Measurements from ENCODE around the gene HSPA6.
"Not testable (repeated sequence)": the region's sequence is repeated elsewhere in the genome, so short reads cannot be mapped to it uniquely, and the experiment has no call there.

HSPA6 gene

GRCh38 chr1:161502641-161503393 is 21.5 kb upstream of the HSPA6 start:
- DNase-seq (ENCODE audit: insufficient read length, low spot score) (no peak), FAIRE-seq (no peak)

DNA sequence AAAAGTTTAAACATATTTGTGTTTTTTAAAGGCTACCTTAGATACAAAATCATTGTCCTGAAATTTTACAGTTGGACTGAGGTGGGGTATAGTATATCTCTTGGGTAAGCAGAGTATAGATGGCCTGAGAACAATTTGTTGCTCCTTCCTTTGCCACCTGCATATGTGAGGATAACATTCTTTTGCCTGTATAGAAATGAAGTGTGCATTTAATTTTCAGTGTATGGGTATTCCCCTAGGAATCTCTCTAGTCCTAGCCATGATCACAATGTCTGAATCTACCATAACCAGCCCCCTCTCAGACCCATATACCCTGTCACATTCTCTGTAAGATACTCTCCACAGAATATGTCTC is 21.0 kb upstream of the HSPA6 start:
- FAIRE-seq (no peak), DNase-seq (ENCODE audit: insufficient read length, low spot score) (no peak)

DNA sequence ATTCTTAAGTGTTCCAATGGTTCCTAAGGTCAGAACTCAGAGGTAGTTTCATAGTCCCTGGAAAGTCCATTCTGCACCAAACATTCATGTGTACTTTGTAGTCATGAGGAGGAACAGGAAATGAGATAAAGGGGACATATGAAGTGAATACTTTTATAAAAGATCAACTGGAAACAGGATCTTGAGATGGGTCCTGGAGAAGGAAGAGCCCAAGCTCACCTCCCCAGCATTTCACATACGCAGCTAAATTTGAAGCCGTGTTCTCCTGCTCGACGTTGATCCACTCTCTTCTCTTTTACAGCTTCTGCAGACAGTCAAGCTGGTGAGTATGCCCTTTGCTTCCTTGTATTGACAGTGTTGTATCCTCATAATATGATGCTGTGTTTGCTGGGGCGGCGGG is 18.7 kb upstream of the HSPA6 start:
- DNase-seq (ENCODE audit: insufficient read length, low spot score) (no peak), FAIRE-seq (peak; percentile 26)

DNA sequence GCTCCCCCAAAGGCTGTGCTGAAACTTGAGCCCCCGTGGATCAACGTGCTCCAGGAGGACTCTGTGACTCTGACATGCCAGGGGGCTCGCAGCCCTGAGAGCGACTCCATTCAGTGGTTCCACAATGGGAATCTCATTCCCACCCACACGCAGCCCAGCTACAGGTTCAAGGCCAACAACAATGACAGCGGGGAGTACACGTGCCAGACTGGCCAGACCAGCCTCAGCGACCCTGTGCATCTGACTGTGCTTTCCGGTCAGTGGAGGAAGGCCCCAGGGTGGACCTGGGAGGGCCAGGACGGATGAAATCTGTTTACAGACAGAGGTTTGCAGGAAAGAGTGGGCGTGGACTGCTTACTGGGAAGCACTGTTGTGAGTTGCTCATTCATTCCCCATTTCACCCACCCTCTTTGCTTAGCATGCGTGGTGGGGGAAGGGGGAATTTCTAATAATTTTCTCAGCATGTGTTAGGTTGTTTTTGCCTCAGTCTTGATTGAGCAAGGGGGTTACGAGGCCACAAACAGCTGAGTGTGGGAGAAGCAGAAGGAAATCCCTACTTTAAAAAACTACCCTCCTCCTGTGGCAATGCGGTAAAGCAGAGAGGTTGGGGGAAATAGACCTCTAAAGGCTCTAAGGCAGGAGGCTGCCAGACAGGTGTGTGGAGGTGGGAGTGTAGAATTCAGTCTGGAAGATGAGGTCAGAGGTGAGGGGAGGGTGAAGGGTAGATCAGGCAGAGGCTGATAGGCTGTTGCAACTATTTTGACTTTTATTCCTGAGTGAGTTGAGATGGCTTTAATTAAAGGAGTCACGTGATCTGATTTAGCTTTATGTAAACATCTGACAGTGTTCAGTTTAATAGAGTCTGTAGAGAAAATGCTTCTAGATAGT is 17.8 kb upstream of the HSPA6 start:
- DNase-seq (ENCODE audit: insufficient read length, low spot score): no peak
- FAIRE-seq: no peak

- no peak for FAIRE-seq
- no peak for DNase-seq (ENCODE audit: insufficient read length, low spot score)
Observed at GRCh38 chr1:161510477-161510876, 13.9 kb upstream of the HSPA6 start.

DNA sequence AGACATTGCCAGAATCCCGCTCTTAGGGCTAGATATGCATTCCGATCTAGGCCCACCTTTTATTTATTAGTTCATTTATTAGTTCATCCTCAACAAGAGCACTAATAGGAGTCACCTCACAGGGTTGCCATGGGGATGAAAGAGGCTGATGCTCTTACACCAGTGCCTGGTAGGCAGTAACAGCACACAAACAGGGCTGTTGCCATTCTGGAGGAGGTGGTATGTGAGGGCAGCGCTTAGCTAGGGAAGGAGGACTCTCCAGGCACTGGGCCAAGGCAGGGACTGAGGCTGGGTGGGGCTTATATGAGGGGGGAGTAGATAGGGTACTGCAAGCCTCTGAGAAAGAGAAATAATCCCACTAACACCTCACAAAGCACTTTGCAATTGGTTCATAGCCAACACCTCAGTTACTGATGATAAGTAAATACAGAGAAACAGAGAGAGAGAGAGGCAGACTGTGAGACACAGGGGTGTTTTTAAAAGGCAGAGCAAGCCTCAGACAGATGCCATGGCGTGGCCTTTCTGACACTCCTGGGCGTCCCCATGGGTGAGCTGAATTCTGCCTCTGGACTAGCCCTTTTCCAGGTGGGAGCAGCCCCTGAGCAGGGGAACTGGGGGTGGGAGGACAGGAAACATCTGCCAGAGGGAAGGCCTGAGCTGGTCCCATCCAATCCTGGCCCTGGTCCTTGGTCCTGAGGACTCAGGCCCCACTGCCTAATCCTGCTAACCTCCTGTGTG is 13.2 kb upstream of the HSPA6 start:
- DNase-seq (ENCODE audit: insufficient read length, low spot score): no peak
- FAIRE-seq: no peak

GRCh38 chr1:161511756-161512060 is 12.6 kb upstream of the HSPA6 start:
- no peak for DNase-seq (ENCODE audit: insufficient read length, low spot score)

DNA sequence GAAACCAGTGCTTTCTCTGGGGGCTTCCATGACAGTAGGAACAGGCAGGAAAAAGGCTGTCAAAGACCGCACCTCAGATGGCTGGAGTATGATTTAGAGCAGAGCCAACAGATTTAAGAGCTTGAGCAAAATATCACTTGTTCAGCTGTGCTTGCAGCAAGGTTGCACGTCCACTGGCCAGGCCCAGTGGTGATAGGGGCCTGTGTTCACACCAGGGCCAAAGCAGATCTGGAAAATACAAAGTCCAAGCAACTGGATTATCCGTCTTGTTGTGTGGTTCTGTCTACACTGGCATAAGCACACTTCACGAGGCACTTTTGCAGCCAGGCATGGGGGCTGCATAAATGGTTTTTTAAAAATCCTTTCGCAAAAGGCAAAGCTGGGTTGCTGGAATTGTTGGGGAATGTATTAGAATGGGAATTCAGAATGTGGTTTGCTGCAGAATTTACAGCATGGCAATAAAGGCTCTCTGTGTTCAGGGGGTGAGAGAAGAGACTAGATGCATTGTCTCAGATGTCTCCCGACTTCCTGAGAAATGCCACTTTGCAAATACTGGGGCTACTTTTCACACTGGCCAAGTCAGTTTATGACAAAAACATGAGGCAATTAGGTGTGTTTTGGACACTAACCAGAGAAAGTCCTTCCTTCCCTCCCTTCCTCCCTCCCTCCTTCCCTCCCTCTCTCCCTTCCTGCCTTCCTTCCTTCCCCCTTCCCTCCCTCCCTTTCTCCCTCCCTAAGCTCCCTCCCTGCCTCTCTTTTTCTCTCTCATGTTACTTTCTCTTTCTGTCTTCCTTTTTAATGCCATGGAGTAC is 11.5 kb upstream of the HSPA6 start:
- not testable (repeated sequence) for DNase-seq (ENCODE audit: insufficient read length, low spot score)
- FAIRE-seq: peak; percentile 31

More at GRCh38 chr1:161511756-161512060, 12.6 kb upstream of the HSPA6 start:
- FAIRE-seq: no peak

GRCh38 chr1:161513448-161513780 is 10.9 kb upstream of the HSPA6 start:
- peak; percentile 68 for FAIRE-seq
- DNase-seq (ENCODE audit: insufficient read length, low spot score): not testable (repeated sequence)

GRCh38 chr1:161513953-161514352 is 10.4 kb upstream of the HSPA6 start:
- DNase-seq (ENCODE audit: insufficient read length, low spot score); FAIRE-seq: not testable (repeated sequence)

DNA sequence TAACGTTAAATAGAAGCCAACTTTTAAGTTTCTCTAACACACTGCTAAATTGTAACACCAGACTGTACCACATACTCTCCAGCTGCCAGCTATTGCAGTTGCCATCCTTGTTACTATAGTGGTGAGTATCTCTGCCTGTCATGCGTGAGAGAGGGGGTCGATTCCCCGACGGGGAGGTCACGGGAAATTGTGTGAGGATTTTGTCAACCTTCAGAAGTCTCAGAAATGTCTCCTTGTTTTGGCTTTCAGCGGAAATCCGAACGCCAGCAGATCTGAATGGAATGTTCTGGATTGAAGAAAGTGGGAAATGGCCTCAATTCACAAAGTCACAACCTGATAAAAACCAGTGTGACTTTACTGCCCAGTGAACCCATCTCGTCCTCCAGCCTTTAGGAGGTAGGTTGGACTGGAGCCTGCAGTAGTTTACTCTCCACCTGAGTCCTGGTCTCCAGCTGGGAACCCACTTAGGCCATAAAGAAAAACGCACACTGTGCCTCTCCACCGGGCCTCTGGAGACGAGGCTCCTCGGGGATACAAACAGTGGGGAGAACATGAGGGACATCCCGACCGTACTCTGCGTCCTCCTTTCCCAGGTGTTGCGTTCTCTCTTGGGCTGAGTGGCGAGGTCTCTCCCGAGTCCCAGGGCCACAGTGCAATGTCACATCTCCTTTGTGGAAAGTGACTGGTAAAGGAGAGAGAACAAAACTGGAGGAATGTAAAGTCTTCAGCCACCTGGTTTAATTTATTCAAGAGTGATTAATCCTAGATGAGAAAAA is 1.1 kb upstream of the HSPA6 start:
- not testable (repeated sequence) for FAIRE-seq; DNase-seq (ENCODE audit: insufficient read length, low spot score)

DNA sequence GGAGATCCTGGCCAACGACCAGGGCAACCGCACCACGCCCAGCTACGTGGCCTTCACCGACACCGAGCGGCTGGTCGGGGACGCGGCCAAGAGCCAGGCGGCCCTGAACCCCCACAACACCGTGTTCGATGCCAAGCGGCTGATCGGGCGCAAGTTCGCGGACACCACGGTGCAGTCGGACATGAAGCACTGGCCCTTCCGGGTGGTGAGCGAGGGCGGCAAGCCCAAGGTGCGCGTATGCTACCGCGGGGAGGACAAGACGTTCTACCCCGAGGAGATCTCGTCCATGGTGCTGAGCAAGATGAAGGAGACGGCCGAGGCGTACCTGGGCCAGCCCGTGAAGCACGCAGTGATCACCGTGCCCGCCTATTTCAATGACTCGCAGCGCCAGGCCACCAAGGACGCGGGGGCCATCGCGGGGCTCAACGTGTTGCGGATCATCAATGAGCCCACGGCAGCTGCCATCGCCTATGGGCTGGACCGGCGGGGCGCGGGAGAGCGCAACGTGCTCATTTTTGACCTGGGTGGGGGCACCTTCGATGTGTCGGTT is 477 bp downstream of the HSPA6 start:
- DNase-seq (ENCODE audit: insufficient read length, low spot score): not testable (repeated sequence)
- FAIRE-seq: peak; percentile 28

DNA sequence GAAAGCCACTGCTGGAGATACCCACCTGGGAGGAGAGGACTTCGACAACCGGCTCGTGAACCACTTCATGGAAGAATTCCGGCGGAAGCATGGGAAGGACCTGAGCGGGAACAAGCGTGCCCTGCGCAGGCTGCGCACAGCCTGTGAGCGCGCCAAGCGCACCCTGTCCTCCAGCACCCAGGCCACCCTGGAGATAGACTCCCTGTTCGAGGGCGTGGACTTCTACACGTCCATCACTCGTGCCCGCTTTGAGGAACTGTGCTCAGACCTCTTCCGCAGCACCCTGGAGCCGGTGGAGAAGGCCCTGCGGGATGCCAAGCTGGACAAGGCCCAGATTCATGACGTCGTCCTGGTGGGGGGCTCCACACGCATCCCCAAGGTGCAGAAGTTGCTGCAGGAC is 981 bp downstream of the HSPA6 start:
- not testable (repeated sequence) for DNase-seq (ENCODE audit: insufficient read length, low spot score); FAIRE-seq

DNA sequence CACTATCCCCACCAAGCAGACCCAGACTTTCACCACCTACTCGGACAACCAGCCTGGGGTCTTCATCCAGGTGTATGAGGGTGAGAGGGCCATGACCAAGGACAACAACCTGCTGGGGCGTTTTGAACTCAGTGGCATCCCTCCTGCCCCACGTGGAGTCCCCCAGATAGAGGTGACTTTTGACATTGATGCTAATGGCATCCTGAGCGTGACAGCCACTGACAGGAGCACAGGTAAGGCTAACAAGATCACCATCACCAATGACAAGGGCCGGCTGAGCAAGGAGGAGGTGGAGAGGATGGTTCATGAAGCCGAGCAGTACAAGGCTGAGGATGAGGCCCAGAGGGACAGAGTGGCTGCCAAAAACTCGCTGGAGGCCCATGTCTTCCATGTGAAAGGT is 1.6 kb downstream of the HSPA6 start:
- not testable (repeated sequence) for DNase-seq (ENCODE audit: insufficient read length, low spot score); FAIRE-seq

DNA sequence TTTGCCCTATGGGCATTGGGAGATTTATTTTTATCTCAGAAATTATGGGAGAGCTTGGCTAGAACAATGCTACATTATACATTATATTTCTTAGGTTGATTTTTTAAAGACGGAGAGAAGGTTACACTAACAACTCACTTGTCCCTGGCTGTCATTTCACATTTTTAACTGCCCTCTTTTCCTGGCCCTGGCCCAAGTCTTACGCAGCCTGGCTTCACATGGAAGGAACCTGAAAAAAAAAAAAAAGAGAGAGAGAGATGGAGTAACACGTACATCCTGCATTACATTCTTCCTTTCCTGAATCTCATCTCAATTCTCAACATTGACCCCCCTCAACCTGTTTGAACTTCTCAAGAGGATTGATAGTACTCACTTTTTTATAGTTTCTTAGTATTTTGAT is 4.2 kb downstream of the HSPA6 start:
- FAIRE-seq; DNase-seq (ENCODE audit: insufficient read length, low spot score): not testable (repeated sequence)

- FAIRE-seq; DNase-seq (ENCODE audit: insufficient read length, low spot score): not testable (repeated sequence)
Observed at GRCh38 chr1:161529463-161530104, 5.2 kb downstream of the HSPA6 start.

DNA sequence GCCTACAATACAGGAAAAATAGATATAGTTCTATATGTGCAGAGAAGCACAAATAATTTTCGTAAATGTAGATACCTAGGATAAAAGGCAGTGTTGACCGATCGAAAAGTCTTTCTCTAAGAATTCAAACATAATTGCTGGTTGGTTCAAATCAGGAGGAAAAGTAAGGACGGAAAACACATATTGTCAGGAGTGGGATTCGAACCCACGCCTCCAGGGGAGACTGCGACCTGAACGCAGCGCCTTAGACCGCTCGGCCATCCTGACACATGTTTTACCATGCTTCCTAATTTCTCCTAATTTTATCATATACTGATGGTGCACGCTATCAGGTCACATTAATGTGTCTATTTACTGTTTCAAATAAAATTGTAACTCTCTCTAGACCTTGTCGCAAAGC is 5.8 kb downstream of the HSPA6 start:
- FAIRE-seq; DNase-seq (ENCODE audit: insufficient read length, low spot score): not testable (repeated sequence)

- DNase-seq (ENCODE audit: insufficient read length, low spot score) (peak; percentile 31), FAIRE-seq (peak; percentile 100)
Observed at GRCh38 chr1:161530671-161531641, 6.6 kb downstream of the HSPA6 start.
